ENCODE measurements around the gene TRIO.

Gene TRIO

GRCh38 chr5:14438195-14438606 lies 295.1 kb downstream of the TRIO start:
- TF ChIP-seq CSRNP3 (CRISPR knock-in tag; IDR thresholded peaks at IDR 0.05) (no peak), CSDC2 (CRISPR knock-in tag; IDR thresholded peaks at IDR 0.05) (no peak), ZNF565 (CRISPR knock-in tag; conservative IDR thresholded peaks at IDR 0.05; ENCODE audit: low read depth) (no peak), TSHZ2 (CRISPR knock-in tag; IDR thresholded peaks at IDR 0.05) (no peak)
- ATAC-seq = no peak

- no peak for ATAC-seq
- TF ChIP-seq BACH2 (CRISPR knock-in tag; IDR thresholded peaks at IDR 0.05; ENCODE audit: borderline replicate concordance) = no peak
- no peak for TF ChIP-seq TCF4 (CRISPR knock-in tag; IDR thresholded peaks at IDR 0.05; ENCODE audit: borderline replicate concordance)
- no peak for TF ChIP-seq CSRNP3 (CRISPR knock-in tag; IDR thresholded peaks at IDR 0.05)
- no peak for TF ChIP-seq PATZ1 (CRISPR knock-in tag; IDR thresholded peaks at IDR 0.05; ENCODE audit: borderline replicate concordance)
- no peak for TF ChIP-seq GLIS3 (CRISPR knock-in tag; IDR thresholded peaks at IDR 0.05)
- TF ChIP-seq ISL1 (CRISPR knock-in tag; IDR thresholded peaks at IDR 0.05) = no peak
- no peak for TF ChIP-seq TSHZ2 (CRISPR knock-in tag; IDR thresholded peaks at IDR 0.05)
- no peak for TF ChIP-seq ZNF8 (CRISPR knock-in tag; IDR thresholded peaks at IDR 0.05)
- TF ChIP-seq ZNF565 (CRISPR knock-in tag; conservative IDR thresholded peaks at IDR 0.05; ENCODE audit: low read depth) = no peak
- no peak for TF ChIP-seq CSDC2 (CRISPR knock-in tag; IDR thresholded peaks at IDR 0.05)
- no peak for TF ChIP-seq ZFP3 (CRISPR knock-in tag; IDR thresholded peaks at IDR 0.05)
- TF ChIP-seq TOX (CRISPR knock-in tag; IDR thresholded peaks at IDR 0.05; ENCODE audit: borderline replicate concordance) = no peak
- no peak for TF ChIP-seq ZC3H10 (CRISPR knock-in tag; IDR thresholded peaks at IDR 0.05)
- no peak for TF ChIP-seq PPARA (CRISPR knock-in tag; IDR thresholded peaks at IDR 0.05; ENCODE audit: borderline replicate concordance)
These were observed 296.1 kb downstream of the TRIO start for GRCh38 chr5:14439087-14439871.

- peak; percentile 25 for ATAC-seq
- no peak for TF ChIP-seq ARNTL (CRISPR knock-in tag; IDR thresholded peaks at IDR 0.05; ENCODE audit: borderline replicate concordance, low read depth)
- TF ChIP-seq ISL1 (CRISPR knock-in tag; IDR thresholded peaks at IDR 0.05) = no peak
- no peak for TF ChIP-seq ZNF70 (CRISPR knock-in tag; IDR thresholded peaks at IDR 0.05)
- TF ChIP-seq GLIS3 (CRISPR knock-in tag; IDR thresholded peaks at IDR 0.05) = no peak
These were observed 297.1 kb downstream of the TRIO start for GRCh38 chr5:14440223-14440581.
